Activated effector memory CD4-positive, alpha-beta T cell treated with Interleukin-2 at 50 U/mL for 16 hours (primary cell): ENCODE measurements around the gene PEMT.
"Not testable (repeated sequence)": the region's sequence is repeated elsewhere in the genome, so short reads cannot be mapped to it uniquely, and the experiment has no call there.

Experiments used
- DNase-seq: peaks from one replicate; pipeline ENCODE4 v3.0.0-alpha.2; 2020

Gene PEMT

GRCh38 chr17:17476865-17477467 lies 114.5 kb downstream of the PEMT start, which contains the start of gene MED9:
MED9 (plus strand) TSS chr17:17477000; CDS start chr17:17477042, 42 bp downstream.
- peak; percentile 87 for DNase-seq

GRCh38 chr17:17474341-17474740 lies 117.2 kb downstream of the PEMT start:
- DNase-seq = no peak

- no peak for DNase-seq
Observed at GRCh38 chr17:17472333-17472920, 119.1 kb downstream of the PEMT start.

- DNase-seq = no peak
Observed at GRCh38 chr17:17469996-17470395, 121.5 kb downstream of the PEMT start.

- no peak for DNase-seq
Observed at GRCh38 chr17:17469358-17469757, 122.2 kb downstream of the PEMT start.

GRCh38 chr17:17468217-17469010 lies 123.1 kb downstream of the PEMT start:
- no peak for DNase-seq

- DNase-seq = no peak
Observed at GRCh38 chr17:17467720-17468119, 123.8 kb downstream of the PEMT start.

GRCh38 chr17:17467016-17467415 lies 124.5 kb downstream of the PEMT start:
- no peak for DNase-seq

- no peak for DNase-seq
Observed at GRCh38 chr17:17466511-17466910, 125.0 kb downstream of the PEMT start.

- DNase-seq = not testable (repeated sequence)
Observed at GRCh38 chr17:17465878-17466277, 125.6 kb downstream of the PEMT start.

GRCh38 chr17:17463821-17464220 lies 127.7 kb downstream of the PEMT start:
- DNase-seq = no peak

- DNase-seq = no peak
Observed at GRCh38 chr17:17462048-17462824, 129.3 kb downstream of the PEMT start.

GRCh38 chr17:17460038-17460437 lies 131.5 kb downstream of the PEMT start:
- no peak for DNase-seq

- no peak for DNase-seq
Observed at GRCh38 chr17:17457680-17458079, 133.8 kb downstream of the PEMT start.

- no peak for DNase-seq
Observed at GRCh38 chr17:17456251-17456650, 135.3 kb downstream of the PEMT start.
